MV-4-11 (cell line): ENCODE results near the gene TATDN2.
"Not testable (repeated sequence)": the region's sequence is repeated elsewhere in the genome, so short reads cannot be mapped to it uniquely, and the experiment has no call there.

Experiments
- DNase-seq: peaks from one replicate; lab custom pipeline; 2025; lab: John Stamatoyannopoulos, UW

The TATDN2 gene

DNA sequence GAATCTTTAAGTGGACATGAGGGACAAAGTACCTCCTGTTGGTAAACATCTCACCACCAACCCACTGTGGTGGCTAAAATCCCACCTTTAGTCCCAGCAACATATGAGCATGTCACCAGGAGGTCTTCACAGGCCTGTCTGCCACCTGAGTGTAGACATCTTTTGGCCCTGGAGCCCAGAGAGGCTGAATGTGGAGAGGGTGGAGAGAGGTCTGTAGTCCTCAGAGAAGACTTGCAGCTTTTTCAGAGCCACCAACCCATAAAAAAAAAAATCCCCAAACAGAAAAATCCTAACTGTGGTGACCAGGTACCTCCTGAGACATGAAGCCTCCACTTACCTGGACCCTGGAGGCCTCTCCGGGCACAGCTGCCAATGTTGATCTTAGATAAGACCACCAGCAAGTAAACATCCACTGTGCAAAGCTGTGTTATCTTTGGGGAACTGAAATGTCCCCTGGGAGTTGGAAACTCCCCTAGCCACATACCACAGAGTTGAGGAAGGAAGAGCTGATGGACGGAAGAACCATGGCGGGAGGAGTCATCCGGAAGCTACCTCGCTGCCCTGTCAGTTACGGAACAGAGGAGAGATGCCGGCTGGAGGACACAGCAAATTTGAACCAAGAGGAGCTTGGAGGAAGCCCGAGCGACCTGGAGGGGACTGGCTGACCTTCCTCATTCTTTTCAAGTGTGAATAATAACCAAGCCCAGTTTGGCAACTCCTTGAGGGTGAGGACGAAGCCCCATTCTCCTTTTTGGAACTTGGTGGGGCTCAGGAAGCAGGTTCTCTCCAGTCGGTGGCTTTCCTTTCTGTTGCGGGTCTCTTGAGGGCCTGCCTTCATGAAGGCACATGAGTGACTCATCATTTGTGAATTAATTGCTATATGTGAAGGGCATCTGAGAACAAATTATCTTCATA is 44.5 kb downstream of the TATDN2 start, which contains the start of gene GHRL:
TSS of gene GHRL (minus strand) at position 443 of the 915 bp plus-strand sequence. CDS start 2,767 bp downstream, outside the sequence.
- peak; percentile 94 for DNase-seq

DNA sequence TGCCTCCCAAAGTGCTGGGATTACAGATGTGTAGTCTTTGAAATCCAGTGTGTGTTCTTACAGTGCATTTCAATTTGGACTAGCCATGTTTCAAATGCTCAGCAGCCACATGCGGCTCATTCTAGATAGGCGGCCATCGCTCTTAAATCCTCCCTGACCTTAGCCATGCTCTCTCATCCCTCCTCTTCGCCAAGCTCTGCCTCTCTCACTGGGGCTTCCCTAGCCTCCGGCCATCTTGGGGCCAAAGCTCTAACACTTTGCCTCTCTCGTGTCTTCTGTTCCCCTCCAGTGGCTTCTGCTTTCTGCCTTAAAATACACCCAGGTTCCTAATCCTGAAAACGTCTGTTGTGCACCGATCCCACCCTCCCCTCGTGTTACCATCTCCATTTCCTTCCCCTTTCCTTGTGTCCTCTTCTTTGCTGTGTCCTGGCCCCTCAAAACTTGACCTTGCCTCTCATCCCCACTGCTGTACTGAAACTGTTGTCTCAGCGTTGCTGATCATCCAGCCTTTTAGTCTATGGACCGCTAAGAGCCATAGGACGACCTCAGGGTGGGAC is 45.8 kb downstream of the TATDN2 start:
- DNase-seq, result peak; percentile 62

GRCh38 chr3:10298064-10298463 is 49.8 kb downstream of the TATDN2 start:
- not testable (repeated sequence) for DNase-seq

DNA sequence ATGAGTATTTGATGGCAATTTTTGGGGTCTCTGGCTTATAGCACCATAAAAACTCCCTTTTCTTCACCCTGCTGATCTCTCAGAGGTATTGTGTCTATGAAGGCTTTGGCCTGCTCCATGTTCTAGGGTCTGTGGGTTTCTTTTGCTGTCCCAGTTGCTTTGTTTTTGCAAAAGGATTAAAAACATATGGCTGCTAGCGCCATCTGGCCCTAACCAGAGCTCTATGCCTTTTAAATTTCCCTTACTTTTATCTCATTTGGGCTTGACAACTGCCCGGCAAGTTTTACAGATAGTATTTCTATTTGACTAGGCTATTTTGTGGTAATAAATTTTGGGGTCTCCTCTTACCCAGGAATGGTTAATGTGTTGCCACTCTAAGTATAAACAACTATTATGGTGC is 50.9 kb downstream of the TATDN2 start:
- DNase-seq, result no peak

DNA sequence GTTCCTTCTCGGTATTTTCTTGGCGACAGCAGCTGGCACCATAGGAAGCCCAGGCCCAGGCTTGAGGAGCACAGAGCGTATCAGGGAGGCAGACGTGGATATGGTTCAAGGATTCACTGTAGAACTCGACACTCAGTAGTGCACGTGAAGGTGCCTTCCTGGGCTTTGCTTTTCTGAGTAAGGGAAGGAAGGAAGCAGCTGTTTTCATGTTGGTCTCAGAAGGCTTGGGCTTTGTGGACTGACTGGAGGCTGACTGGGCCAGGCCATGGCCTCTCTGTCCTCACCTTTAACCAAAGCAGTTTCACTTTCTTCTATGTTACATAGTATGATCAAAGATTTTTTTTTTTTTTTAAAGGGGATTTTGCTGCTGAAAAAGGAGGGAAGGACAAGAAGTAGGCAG is 51.4 kb downstream of the TATDN2 start:
- no peak for DNase-seq

DNA sequence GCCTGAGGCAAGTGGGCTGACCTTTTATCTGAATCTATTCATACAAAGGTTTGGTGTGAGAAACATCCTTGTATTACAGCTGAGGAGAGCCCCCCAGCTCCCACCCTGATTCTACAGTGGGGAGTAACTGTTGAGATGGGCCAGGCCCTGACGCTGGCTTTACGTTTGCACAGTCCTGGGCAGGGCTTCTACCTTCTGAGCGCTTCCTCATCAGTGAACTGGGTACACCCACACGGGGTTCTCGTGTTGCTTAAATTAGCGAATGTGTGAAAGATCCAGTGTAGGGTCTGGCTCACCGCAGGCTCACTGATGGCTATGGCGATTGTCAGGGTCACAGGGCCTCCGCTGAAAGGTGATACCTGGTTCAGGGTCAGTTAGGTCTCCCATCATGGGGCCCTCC is 51.8 kb downstream of the TATDN2 start:
- no peak for DNase-seq

GRCh38 chr3:10303105-10303504 is 54.8 kb downstream of the TATDN2 start:
- no peak for DNase-seq

GRCh38 chr3:10303785-10304184 is 55.5 kb downstream of the TATDN2 start:
- DNase-seq, result no peak

GRCh38 chr3:10304905-10305304 is 56.6 kb downstream of the TATDN2 start:
- no peak for DNase-seq

- no peak for DNase-seq
These were observed 57.2 kb downstream of the TATDN2 start for GRCh38 chr3:10305331-10305902.

- no peak for DNase-seq
These were observed 57.9 kb downstream of the TATDN2 start for GRCh38 chr3:10306156-10306555.

DNA sequence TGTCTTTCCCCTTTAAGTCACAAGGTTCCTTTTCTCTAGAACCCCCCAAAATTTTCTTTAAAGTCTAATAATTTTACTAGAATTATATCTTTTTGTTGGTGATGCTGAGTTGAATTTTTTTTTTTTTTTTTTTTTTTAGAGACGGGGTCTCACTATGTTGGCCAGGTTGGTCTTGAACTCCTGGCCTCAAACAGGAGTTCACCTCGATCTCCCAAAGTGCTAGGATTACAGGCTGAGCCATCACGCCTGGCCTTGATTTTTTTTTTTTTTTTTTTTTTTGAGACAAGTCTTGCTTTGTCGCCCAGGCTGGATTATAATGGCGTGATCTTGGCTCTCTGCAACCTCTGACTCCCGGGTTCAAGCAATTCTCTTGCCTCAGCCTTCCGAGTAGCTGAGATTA is 60.4 kb downstream of the TATDN2 start:
- DNase-seq, result no peak

DNA sequence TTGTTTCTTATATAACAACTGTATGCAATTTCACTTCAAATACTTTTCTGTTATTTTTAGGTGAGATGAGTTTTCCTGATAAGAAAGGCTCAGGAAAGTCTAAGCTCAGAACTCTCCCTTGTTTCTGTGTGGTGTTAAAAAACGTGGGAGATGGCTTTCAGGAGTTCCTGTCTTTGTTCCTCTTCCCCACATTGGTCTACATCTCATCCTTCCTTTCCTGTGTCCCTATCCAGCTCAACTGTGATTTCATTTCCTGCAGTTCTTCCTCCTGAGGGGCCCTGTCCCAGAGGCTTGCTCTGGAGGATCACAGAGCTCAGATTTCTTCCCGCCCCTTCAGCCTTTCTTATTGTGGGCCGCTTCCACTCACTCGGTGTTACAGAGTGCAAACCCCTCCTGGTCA is 61.5 kb downstream of the TATDN2 start:
- DNase-seq, result no peak

GRCh38 chr3:10310578-10310977 is 62.3 kb downstream of the TATDN2 start:
- no peak for DNase-seq

- DNase-seq, result no peak
These were observed 63.5 kb downstream of the TATDN2 start for GRCh38 chr3:10311710-10312109.

- DNase-seq, result no peak
These were observed 64.1 kb downstream of the TATDN2 start for GRCh38 chr3:10312391-10312790.

GRCh38 chr3:10312861-10313260 is 64.6 kb downstream of the TATDN2 start:
- no peak for DNase-seq

DNA sequence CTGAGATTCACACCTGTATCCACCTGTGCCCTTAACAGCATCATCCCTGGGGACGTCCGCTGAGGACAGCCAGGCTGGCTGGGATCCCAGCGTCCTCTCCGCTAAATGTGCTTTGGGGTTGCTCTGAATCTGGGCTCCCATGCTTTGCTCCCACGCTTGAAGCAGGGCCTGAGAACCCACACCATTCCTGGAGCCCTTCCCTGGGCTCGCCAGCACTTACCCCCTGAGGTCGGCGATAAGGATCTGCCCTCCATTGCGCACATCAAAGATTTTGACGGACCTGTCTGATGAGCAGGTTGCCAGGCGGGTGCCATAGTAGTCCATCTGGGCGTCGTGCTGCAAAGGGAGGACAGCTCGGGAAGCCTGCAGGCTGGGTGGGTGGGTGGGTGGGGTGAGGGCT is 66.8 kb downstream of the TATDN2 start:
- DNase-seq, result no peak

DNA sequence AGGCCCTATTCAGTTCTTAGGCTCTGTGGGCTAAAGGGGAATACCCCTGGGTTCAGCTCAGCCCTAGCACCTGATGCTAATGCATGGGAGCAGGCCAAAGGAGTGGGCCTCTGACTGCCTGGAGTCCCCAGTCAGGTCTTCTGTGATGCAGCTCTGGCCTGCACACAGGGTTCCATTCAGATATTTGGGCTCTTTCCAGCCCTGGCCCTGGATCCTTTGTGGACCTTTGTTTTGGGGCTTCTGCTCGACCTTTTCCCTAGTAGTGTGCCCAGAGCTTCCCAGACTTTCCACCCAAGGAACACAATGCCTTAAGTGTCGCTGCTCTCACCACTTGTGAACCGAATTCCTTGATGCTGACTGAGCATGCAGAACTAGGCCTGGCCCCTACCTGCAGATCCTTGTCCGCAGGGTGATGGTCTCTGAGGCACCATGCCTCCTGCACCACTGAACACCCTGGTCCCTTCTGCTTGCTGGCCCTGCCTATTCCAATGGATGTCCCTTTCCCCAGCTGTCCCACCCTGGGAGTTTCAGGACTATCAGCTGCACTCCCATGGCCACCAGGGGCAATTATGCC is 67.6 kb downstream of the TATDN2 start:
- DNase-seq, result no peak

- DNase-seq, result no peak
These were observed 69.2 kb downstream of the TATDN2 start for GRCh38 chr3:10317311-10317960.

GRCh38 chr3:10317961-10318350 is 69.7 kb downstream of the TATDN2 start:
- no peak for DNase-seq

DNA sequence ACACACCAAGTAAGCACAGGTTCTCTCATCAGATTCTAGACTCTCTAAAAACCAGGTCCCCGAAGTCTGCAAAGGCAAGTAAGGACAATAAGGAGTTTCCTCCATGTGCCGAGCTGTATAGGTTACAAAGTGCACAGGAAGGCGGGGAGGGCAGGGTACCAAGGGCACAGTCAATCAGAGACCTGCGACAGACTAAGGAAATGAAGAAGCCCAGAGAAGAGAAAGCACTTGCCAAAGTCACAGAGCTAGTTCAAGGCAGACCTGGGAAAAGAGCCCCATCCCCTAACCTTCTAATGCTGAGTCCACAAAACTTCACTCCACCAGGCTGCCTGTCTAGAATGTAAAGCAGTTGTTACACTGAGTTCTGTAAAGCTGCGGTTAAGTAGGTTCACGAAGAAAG is 71.0 kb downstream of the TATDN2 start:
- DNase-seq, result no peak
